ENCODE results near the gene NPHP4. TPM values are rescaled to one million over a fixed set of nuclear protein-coding genes. Genes with fewer than 3 reads are reported as not detected.

The NPHP4 gene
- total RNA-seq, 1 experiment from 2014 or later, result 20.0 TPM

GRCh38 chr1:6033124-6033523, 40.9 kb upstream of the NPHP4 start:
- Histone ChIP-seq H3K9me3 (ENCODE audit: control insufficient read depth in 1 of 2, insufficient read depth in 1 of 2, low read depth in 1 of 2, low read length in 2 of 2) (no peaks in the 10 kb centered on the region), H3K9me2 (ENCODE audit: insufficient read depth) (no peaks in the 10 kb centered on the region), H3K4me2 (ENCODE audit: low read length) (no peak overlapping the region), H3K36me3 (ENCODE audit: control insufficient read depth in 1 of 2, insufficient read depth in 2 of 2, low read length in 2 of 2) (no peaks in the 10 kb centered on the region), H3K4me1 (ENCODE audit: control insufficient read depth in 1 of 2, insufficient read depth in 2 of 2, low read length in 2 of 2) (no peaks in the 10 kb centered on the region), H3K27me3 (ENCODE audit: insufficient read depth, low read length) (no peaks in the 10 kb centered on the region), H3K4me3 (replicated peaks in 1 of 2; ENCODE audit: low read depth in 1 of 2, low read length in 2 of 2) (no peak overlapping the region), H2AFZ (ENCODE audit: low read depth, low read length, poor library complexity, severe bottlenecking) (no peak overlapping the region), H3K79me2 (ENCODE audit: insufficient read depth, low read length) (no peaks in the 10 kb centered on the region), H3K9ac (ENCODE audit: low read length) (no peak overlapping the region), H4K20me1 (ENCODE audit: insufficient read depth) (no peaks in the 10 kb centered on the region), H3K27ac (ENCODE audit: low read depth, low read length) (no peak overlapping the region)
- no peak for DNase-seq (ENCODE audit: low read depth, low spot score)
- CTCF ChIA-PET, result interaction anchor here (0.7 to 1.0 kb wide), 2 partner anchors 52 to 604 kb away, joined by 3 read pairs; no protein-coding TSS in a partner anchor
- TF ChIP-seq REST (IDR thresholded peaks at IDR 0.05; ENCODE audit: low read depth) (no peak), TCF7L2 (IDR thresholded peaks at IDR 0.05; ENCODE audit: borderline replicate concordance, extremely low read depth, insufficient read depth, insufficient read length) (no peak), POLR2AphosphoS5 (IDR thresholded peaks at IDR 0.05; ENCODE audit: low read depth, low read length) (no peak), EZH2 (IDR thresholded peaks at IDR 0.05) (no peak), CBX3 (IDR thresholded peaks at IDR 0.05; ENCODE audit: low read depth) (no peak), ATF3 (IDR thresholded peaks at IDR 0.05) (no peak), POLR2A (IDR thresholded peaks at IDR 0.05; ENCODE audit: borderline replicate concordance, extremely low read depth, insufficient read depth, insufficient read length) (no peak), SP1 (IDR thresholded peaks at IDR 0.05; ENCODE audit: low read depth) (no peak), YY1 (IDR thresholded peaks at IDR 0.05; ENCODE audit: extremely low read depth, insufficient replicate concordance, low read depth, low read length) (no peak), ZBTB33 (IDR thresholded peaks at IDR 0.05; ENCODE audit: extremely low read depth, insufficient replicate concordance, low read length) (no peak), MAX (IDR thresholded peaks at IDR 0.05) (no peak), EZH2phosphoT487 (IDR thresholded peaks at IDR 0.05; ENCODE audit: borderline replicate concordance) (no peak), JUND (IDR thresholded peaks at IDR 0.05) (no peak), CEBPB (IDR thresholded peaks at IDR 0.05; ENCODE audit: low read depth) (no peak), RAD21 (IDR thresholded peaks at IDR 0.05; ENCODE audit: low read depth) (no peak), ZFX (IDR thresholded peaks at IDR 0.05) (no peak), CTCF (IDR thresholded peaks at IDR 0.05 in 2 of 3, conservative IDR thresholded peaks at IDR 0.05 in 1 of 3; ENCODE audit: borderline replicate concordance in 1 of 3, insufficient read depth in 1 of 3, low read depth in 2 of 3, low read length in 2 of 3) (no peak), SRF (IDR thresholded peaks at IDR 0.05; ENCODE audit: low read depth) (no peak)
- POLR2A ChIA-PET, result no interaction called here
- intact Hi-C loops (cut with micrococcal nuclease), result no loop called here
- BruUV-seq (replicated peaks), result no TSS peak
- ATAC-seq, result no peak
- RAD21 ChIA-PET (ENCODE audit: low non-redundant PET in 1 of 2, low total read pairs in 2 of 2, uncharacterized antibody in 2 of 2, unreplicated experiment in 2 of 2), result no interaction called here
